Epithelial cell of proximal tubule (primary cell): ENCODE data around the gene PGAP6. TPM values are rescaled to one million over a fixed set of nuclear protein-coding genes. Genes with fewer than 3 reads are reported as not detected.
"Not testable (repeated sequence)": the region's sequence is repeated elsewhere in the genome, so short reads cannot be mapped to it uniquely, and the experiment has no call there.

Experiments used
- DNase-seq: peaks from one replicate; pipeline ENCODE4 v3.0.0-alpha.2; 2011; ENCODE audit warnings: low read depth
- H3K4me3 ChIP-seq: 2 replicates; pipeline ENCODE4 v1.5.1; 2011; ENCODE audit warnings: low read depth, mild to moderate bottlenecking, low read length
- CTCF ChIP-seq: conservative IDR thresholded peaks from 2 replicates; pipeline ENCODE4 v1.5.1; 2012; ENCODE audit warnings: low read depth, mild to moderate bottlenecking, low read length
- total RNA-seq: library from RNA; depleted of rRNA; stranded (reverse); fragments of >200 nt; gene quantifications from 2 replicates; pipeline ENCODE4 v1.2.3, GENCODE V29; 2015

The PGAP6 gene
- total RNA-seq, 1 donor from 2014 or later = 87.2 TPM

- H3K4me3 ChIP-seq = no peak overlapping the region
- no peak for DNase-seq
- no peak for TF ChIP-seq CTCF
Observed at GRCh38 chr16:392450-393030, 10.8 kb upstream of the PGAP6 start.

GRCh38 chr16:391885-392335, 10.1 kb upstream of the PGAP6 start:
- DNase-seq = no peak
- no peak overlapping the region for H3K4me3 ChIP-seq
- peak; percentile 94 for TF ChIP-seq CTCF

GRCh38 chr16:389352-389751, 7.6 kb upstream of the PGAP6 start:
- H3K4me3 ChIP-seq = no peak overlapping the region
- TF ChIP-seq CTCF = no peak
- no peak for DNase-seq

- not testable (repeated sequence) for DNase-seq, H3K4me3 ChIP-seq
Observed at GRCh38 chr16:387761-388666, 6.2 kb upstream of the PGAP6 start.

GRCh38 chr16:386641-387156, 4.9 kb upstream of the PGAP6 start:
- DNase-seq = no peak
- TF ChIP-seq CTCF = peak; percentile 19
- H3K4me3 ChIP-seq = no peak overlapping the region

GRCh38 chr16:383326-384051, 1.7 kb upstream of the PGAP6 start:
- no peak for TF ChIP-seq CTCF
- H3K4me3 ChIP-seq = peak overlapping the region; percentile 74
- DNase-seq = no peak
